ENCODE measurements around the gene ADRM1. TPM values are rescaled to one million over a fixed set of nuclear protein-coding genes. Genes with fewer than 3 reads are reported as not detected.

ADRM1 gene
- total RNA-seq, 1 experiment from 2014 or later = 204 TPM

DNA sequence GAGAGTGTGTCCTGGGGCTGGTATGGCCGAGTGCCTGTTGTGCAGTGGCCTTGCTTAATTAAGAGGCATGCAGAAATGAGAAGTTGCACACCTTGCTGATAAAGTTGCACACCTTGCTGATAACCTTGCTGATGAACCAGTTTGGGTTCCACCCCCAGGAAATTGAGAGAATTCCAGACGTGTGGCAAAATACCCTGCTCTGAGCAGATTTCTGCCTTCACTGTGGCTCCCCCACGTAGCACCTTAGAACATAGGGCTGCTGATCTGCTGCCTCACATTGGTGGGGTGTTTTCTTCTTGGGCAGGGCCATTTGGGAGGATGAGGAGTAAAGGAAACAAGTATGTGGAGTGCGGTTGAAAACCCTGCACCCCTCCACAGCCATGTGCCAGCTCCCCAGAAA, 22.5 kb upstream of the ADRM1 start:
- DNase-seq (ENCODE audit: low read depth) = no peak

DNA sequence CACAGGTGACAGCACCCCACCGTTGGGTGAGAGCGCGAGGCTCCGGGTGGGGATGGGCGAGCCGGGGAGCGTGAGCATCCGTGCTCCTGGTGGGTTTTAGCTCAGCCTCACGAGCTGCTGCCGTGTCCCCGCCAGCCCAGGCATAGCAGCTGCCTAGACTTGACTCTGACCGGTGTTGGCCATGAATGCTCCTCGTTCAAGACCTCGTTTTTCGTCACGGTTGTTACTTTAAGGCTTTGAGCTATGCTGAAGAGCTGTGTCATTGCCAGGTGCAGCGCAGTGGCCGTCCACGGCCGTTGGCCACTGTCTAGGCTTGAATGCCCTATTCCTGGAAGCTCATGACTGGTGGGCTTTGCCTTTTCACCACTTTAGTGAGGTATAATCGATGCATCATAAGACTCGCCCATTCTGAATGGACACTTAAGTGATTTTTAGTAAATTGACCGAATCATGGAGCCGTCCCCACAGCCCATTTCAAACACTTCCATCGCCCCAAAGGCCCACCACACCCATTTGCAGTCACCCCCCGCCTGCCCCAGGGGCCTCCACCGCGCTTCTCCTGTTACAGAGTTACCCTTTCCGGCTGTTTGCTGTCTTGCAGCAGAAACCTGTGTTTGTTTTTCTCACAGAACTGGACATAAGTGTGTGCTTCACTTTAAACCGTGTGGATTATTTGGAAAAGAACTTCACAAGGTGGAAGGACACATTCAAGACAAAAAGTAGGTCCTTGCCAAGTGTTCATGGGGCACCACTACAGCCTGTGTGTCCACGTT, 21.4 kb upstream of the ADRM1 start:
- DNase-seq (ENCODE audit: low read depth) = no peak

DNA sequence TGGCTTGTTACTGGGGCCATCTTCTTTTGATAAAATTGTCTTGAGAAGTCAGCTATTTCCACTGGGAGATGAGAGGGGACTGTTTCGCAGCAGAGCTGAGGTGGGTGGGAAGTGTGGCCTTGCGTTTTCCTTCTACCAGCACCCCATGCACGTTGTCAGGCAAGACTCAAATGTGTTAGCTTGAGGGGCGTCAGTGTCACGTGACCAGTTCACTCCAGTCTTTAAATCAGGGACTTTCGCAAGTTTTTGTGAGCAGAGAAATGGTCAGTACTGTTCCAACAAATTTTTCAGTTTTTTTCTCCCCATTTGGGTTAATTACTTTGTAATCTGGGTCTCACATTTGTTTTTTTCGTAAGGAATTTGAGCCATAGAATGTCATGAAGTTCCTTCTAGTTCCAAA, 20.7 kb upstream of the ADRM1 start:
- DNase-seq (ENCODE audit: low read depth) = no peak

DNA sequence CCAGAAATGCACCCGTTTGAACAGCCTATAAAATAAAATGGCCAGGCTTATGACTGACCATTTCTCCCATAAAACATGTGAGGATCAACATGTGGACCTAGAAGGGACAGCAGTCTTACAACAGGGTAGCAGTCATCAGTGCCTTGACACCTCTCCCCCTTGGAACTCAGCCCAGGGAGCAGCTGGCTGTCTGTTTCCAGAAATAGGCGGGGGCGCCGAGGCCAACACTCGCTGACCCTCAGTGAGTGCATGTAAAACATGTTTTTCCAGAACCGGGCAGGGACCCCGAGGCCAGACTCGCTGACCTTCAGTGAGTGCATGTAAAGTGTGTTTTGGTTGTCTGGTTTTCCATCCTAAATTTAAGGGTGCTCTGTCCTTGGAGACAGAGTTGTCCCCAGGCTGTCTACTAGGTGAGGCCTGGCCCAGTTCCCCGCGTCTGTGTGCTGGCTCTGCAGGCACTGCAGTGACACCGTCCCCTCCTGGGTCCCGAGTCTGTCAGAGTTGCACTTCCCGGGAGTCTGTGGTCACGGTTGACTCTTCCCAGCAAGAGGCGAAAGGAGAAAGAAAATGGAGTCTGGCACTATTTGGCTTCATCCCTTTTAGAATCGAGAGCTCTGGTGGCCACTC, 19.8 kb upstream of the ADRM1 start:
- DNase-seq (ENCODE audit: low read depth) = no peak

DNA sequence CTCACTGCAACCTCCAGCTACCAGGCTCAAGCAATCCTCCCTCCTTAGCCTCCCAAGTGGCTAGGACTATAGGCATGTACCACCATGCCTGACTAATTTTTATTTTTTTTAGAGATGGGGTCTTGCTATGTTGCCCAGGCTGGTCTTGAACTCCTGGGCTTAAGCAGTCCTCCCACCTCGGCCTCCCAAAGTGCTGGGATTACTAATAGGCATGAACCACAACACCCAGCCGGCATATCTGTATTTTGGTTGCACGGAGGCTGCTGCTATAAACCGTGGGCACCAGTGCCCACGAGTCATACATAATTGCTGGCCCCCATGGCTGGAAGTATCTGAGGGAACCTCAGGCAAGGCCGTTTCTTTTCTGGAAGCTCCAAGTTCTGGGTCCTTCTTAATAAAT, 18.3 kb upstream of the ADRM1 start:
- no peak for DNase-seq (ENCODE audit: low read depth)

DNA sequence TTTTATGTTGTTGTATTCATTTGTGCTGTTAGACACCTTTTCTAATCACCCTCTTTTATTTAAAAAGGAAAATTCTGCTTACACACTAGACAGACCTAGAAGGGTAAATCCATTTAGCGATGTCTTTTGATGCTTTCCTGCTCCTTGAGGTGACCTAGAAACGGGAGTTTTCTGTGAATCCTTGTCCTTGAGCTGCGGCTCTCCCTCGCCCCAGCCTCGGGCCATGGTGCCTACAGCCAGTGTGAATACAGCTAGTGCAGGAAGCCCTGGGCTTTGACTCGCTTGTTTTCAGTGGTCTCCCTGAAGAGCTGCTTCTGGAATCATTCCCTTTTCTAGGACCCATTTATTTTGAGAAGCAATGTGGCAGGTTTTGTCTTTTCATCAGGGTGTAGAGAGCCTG, 17.6 kb upstream of the ADRM1 start:
- no peak for DNase-seq (ENCODE audit: low read depth)

DNA sequence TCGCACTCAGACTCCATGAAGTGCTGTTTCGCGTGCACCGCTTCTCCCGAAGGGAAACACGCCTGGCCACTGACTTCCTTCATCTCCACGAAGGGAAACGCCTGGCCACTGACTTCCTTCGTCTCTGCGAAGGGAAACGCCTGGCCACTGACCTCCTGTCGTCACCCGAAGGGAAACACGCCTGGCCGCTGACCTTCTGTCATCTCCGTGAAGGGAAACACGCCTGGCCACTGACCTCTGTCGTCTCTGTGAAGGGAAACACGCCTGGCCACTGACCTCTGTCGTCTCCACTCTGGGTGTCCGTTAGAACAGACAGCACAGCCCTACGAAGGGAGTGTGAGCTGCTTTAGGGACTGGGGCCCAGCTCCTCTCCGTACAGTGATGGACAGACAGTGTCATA, 17.1 kb upstream of the ADRM1 start:
- no peak for DNase-seq (ENCODE audit: low read depth)

DNA sequence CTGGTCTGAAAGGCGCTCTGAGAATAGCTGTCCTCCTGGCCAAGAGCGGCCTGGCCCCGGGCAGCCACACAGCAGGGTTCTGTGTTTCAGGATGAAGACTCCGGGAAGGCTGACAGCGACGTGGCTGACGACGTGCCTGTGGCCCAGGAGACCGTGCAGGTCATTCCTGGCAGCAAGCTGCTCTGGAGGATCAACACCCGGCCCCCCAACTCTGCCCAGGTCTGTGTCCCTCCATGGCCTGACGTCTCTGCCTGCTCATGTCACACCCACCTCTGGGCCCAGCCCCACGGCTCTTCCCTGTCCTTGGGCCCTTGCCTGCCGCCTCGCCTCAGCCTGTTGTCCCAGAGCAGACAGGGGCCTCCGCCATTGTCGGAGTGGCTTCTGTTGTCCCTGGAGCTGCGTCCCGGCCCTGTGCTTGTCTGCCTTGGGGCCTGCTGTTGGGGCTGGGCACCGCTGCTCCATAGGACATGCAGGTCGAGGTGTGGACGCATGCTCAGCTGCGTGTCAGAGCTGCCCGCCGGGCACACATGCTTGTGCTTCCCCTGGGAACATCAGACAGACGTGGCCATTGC, 16.2 kb upstream of the ADRM1 start:
- no peak for DNase-seq (ENCODE audit: low read depth)

DNA sequence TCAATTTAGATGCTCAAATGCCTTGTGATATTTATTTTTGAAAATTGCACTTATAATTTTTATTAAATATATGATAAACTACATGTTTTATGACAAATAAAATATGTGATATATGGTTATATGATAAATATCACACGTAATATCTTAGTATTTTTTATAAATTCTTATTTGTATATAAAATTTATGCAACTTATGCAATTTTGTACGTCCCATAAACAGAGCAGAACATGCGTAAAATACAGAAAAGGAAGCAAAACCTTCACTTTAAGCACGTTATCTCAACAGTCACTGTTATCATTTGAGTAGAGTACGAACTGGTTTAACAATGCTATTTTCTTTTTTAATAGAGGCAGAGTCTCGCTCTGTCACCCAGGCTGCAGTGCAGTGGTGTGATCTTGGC, 15.7 kb upstream of the ADRM1 start:
- no peak for DNase-seq (ENCODE audit: low read depth)

DNA sequence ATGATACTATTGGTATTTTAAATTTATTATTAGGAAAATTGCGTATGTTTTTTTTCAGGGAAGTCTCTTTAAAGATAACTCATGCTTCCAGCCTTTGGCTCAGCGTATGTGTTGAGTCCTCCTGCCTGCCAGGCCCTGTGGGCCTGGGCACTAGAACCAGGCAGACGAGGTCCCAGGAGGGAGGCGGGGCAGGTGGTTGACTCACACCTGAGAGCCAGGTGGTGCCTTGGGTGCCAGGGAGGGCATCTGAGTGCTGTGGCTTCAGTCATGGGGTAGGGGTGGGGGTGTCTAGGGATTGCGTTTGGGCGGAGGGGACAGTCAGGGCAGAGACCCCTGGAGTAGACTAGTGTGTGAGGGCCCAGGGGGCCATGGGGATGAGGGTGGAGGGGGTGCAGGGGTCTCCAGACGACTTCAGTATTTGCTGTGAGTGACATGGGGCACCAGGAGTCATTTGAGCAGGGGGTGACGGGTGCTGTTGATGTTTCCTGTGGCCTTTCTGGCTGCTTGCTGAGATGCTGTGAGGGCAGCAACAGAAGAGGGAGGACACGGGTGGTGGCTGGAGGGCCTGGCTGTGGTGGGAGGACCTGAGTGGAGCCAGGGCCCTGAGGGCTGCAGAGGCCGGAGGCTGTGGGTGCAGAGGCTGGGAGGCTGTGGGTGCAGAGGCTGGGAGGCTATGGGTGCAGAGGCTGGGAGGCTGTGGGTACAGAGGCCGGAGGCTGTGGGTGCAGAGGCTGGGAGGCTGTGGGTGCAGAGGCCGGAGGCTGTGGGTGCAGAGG, 14.8 kb upstream of the ADRM1 start:
- no peak for DNase-seq (ENCODE audit: low read depth)

DNA sequence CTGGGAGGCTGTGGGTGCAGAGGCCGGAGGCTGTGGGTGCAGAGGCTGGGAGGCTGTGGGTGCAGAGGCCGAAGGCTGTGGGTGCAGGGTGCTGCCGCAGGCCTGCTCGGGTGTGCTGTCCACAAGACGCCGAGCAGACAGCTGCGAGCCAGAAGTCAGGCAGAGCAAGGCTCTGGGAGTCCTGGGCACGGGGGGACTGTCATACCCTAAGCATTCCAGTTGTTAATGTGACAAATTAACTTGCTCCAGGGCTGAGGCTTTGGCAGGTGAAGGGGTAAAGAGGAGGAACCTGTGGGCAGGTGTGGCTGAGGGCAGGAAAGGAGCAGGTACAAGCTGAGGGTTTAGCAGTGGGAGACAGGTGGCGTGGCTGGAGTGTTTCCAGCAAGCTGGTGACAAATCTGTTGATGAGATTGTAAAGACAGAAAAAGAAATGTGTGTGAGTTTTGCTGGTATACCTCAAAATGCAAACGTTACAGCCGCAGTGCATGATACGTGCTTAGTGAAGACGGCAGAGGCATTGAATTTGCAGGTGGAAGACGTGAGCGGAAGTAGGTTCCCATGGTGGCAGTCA, 14.2 kb upstream of the ADRM1 start:
- no peak for DNase-seq (ENCODE audit: low read depth)

DNA sequence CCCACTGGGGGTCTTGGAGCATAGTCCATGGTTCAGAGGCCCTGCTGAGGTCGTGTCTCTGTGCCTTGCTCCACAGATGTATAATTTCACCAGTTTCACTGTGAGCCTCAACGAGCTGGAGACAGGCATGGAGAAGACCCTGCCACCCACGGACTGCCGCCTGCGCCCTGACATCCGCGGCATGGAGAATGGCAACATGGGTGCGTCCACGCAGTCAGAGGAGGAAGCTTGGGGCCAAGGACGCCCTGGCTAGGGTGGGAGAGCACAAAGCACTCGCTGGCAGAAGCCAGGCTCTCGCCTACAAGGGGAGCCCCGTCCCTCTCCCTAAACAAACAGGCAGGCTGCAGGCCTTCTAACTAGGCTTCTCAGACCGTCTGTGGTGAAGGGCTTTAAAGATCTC, 13.7 kb upstream of the ADRM1 start:
- no peak for DNase-seq (ENCODE audit: low read depth)

DNA sequence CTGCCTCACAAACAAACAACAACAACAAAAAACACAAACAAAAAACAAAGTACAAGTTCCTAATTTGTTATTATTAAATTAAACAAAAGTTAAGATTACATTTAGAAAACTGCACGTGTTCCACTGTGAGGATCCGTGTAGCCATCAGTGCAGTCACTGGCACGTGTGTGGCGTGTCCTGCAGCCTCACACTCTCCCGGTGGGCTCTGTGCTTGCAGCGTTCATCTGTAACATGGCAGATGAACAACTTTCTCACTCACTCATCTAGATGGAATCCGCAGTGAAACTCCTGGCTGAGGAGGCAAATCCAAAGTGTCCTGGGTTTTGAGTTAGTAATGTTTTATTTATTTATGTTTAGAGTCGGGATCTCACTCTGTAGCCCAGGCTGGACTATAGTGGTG, 12.9 kb upstream of the ADRM1 start:
- no peak for DNase-seq (ENCODE audit: low read depth)

DNA sequence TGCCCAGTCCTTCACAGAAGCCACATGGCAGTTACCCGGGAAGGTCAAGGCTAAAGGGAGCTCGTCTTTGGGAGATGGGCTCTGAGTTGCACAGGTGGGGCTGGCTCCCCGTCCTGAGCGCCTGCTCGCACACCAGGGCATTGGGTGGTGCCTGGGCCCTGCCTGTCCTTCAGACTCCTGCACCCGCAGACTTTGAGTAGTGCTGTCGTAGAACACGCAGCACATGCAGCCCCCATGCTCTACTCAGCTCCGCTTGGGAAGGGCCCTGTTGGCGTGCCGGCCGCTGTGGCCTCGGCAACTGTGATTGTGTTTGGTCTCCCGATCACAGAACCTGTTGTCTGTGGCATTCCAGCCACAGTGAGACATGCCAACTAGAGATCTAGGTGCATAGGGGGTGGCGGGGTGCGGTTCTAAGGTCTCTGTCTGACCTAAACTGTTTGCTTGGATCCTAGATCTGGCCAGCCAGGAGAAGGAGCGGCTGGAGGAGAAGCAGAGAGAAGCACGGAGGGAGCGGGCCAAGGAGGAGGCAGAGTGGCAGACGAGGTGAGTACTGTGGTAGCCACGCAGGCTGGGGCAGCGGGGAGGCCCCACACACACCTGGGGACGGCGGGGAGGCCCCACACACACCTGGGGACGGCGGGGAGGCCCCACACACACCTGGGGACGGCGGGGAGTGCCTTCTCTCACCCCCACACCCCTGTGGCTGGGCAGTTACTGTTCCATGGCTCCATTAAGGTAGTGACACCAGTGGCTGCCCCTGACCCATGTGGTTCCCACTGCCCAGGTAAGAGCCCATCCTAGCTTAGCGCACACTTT, 11.3 kb upstream of the ADRM1 start:
- no peak for DNase-seq (ENCODE audit: low read depth)

DNA sequence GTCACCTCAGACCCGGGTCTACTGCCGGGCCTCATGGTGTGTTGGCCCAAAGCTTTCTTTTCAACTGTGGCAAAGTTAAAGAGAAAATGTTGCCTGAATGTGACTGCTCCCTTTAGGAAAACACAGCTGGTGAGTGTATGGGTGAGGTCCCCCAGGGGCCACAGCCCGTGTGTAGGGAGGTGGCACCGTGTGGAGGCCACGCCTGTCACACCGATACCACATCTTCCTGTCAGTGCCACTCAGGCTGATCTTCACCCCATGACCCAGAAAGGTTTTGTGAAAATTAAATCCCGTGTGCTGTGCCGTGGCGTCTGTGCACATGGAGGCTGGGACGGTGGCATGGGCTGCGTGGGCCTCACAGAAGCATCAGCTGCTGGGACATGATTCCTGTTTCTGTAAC, 10.7 kb upstream of the ADRM1 start:
- no peak for DNase-seq (ENCODE audit: low read depth)

DNA sequence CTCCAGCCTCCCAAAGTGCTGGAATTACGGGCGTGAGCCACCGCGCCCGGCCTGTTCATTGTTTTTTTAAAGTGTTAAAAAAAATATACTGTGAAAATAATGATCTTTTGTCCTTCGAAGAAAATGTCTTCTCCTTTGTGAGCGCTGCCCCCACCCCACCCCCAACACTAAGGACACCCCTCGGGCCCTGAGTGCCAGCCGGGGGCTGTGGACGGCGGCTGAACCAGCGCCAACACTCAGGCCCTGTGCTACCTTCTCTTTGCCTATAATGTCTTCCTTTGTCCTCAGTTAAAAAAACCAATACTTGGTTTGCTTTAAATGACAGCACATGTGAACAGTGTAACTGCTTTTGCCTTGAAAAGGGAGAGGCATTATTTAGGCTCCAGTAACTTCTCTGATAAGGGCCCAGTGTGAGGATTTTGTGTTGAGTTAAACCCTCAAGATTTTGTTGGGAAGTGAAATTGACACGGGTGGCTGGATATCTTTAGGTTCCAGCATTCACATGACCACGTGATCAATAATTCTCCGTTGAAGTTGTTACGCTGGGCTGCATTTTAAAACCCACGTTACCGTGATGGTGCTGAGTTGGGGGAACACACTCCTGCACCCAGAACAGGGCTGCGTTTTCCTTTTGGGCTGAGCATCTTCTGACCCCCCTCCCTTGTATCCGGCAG, 9.5 kb upstream of the ADRM1 start:
- DNase-seq (ENCODE audit: low read depth) = no peak

DNA sequence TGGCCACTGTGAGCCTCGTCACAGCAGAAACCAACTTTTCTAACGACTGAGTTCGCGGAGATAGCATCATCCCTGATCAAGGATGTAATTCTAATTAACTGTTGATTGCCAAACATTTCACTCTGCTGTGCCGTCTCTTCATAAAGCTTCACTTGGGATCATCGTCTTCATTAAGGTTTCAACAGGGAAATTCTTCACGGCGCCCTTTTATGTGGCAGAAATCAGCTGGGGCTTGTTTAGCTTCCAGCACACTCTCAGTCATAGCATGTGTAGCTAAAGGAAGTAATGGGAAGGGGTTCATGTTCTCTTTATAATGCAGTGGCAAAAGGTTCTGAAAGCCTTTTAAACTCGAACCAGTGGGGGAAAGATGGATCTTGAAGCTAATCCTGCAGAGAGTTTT, 8.9 kb upstream of the ADRM1 start:
- no peak for DNase-seq (ENCODE audit: low read depth)

DNA sequence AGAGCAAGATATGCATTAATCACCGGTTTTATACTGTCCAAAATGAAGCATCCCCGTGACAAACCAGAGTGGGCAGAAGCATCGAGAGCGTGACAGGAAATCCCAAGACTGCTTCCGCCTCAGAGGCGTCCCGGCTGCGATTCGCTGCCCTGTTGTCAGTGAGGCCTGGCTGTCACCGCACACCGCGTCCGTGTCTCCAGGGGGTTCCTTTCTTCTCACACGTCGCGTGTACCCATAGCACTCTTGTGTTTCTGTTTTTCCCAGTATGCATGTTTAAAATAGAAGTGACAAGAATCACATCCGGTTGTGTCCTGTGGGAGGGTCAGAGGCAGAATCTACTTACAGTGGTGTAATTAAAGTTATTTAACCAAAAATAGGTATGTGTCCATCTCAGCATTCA, 8.3 kb upstream of the ADRM1 start:
- DNase-seq (ENCODE audit: low read depth) = no peak

DNA sequence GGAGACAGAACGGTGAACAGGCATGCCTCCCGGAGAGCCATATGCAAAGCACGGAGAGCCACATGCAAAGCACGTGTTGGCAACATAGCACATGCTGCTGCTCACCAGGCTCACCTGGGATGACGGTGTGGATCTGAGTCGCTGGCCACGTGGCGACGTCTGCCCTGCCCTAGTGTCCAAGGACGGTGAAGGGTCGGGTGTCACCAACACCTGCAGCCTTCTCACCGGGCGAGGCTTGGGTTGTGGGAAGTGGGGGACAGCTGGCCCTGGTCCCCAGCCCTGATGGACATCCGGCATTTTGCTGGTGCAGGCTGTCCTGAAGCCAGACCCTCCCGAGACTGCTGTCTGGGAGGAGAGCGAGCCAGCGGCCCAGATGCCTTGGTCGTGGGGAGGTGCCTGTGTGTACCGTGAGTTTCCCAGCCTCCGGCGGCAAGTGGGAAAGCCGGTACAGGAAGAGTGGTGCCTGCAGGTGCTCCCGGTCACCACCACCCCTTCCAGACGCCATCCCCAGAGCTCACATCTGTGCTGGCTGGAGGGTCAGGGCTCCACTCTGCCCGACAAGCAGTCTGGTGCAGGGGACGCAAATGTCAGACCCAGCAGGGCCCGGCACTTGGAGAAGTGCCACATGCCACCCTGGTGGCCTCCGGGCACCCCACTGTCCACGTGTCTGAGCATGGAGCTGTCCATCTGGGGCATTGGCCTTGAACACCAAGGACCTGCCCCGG, 5.9 kb upstream of the ADRM1 start:
- no peak for DNase-seq (ENCODE audit: low read depth)
